ENCODE results near the gene LRRC2.
"Not testable (repeated sequence)": the region's sequence is repeated elsewhere in the genome, so short reads cannot be mapped to it uniquely, and the experiment has no call there.

Gene LRRC2

DNA sequence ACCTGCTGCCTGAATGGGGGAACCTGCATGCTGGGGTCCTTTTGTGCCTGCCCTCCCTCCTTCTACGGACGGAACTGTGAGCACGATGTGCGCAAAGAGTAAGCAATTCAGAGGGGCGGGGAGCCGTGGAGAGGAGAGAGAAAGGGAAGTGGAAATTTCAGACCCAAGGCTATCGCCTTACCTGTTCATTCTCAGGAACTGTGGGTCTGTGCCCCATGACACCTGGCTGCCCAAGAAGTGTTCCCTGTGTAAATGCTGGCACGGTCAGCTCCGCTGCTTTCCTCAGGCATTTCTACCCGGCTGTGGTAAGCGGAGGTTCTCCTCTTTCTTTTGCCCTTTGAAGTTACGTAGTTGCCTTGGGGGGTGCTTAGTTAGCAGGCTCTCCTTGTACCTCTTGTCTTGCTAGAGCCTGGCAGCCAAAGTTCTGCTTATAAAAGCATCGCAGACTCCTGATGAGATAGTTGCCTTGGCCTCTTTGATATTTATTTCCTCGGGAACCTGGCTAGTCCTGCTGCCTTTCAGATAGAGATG is 13.7 kb upstream of the LRRC2 start:
- no peak for TF ChIP-seq CTCF (conservative IDR thresholded peaks at IDR 0.05; ENCODE audit: low read depth, low read length)
- no peak for DNase-seq (ENCODE audit: low read depth)

GRCh38 chr3:46578973-46579755 is 13.1 kb upstream of the LRRC2 start:
- H3K4me3 ChIP-seq (ENCODE audit: low read length): no peak overlapping the region
- TF ChIP-seq CTCF (conservative IDR thresholded peaks at IDR 0.05; ENCODE audit: low read depth, low read length): no peak
- DNase-seq (ENCODE audit: low read depth): no peak

More for the DNA sequence above, 13.7 kb upstream of the LRRC2 start:
- H3K4me3 ChIP-seq (ENCODE audit: low read length): no peak overlapping the region

GRCh38 chr3:46577580-46578249 is 11.6 kb upstream of the LRRC2 start:
- not testable (repeated sequence) for H3K4me3 ChIP-seq (ENCODE audit: low read length); DNase-seq (ENCODE audit: low read depth)

- H3K4me3 ChIP-seq (ENCODE audit: low read length): peak overlapping the region; percentile 15
- DNase-seq (ENCODE audit: low read depth): no peak
- TF ChIP-seq CTCF (conservative IDR thresholded peaks at IDR 0.05; ENCODE audit: low read depth, low read length): no peak
Measured at GRCh38 chr3:46576879-46577278, 10.8 kb upstream of the LRRC2 start.

DNA sequence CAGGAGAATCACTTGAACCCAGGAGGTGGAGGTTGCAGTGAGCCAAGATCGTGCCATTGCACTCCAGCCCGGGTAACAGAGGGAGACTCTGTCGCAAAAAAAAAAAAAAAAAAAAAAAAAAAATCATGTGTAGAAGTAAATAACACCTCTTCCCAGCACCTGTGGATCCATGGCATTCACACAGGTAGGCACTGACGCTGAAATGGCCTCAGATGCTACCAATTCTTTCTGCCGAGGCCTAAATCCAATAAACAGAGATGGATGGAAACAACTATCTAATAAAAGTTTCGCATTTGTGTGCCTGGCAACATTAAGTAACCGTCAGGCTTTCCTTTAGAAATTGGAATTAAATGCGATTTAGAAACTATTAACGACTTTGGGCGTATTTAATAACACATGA is 10.3 kb upstream of the LRRC2 start:
- no peak for TF ChIP-seq CTCF (conservative IDR thresholded peaks at IDR 0.05; ENCODE audit: low read depth, low read length)
- no peak overlapping the region for H3K4me3 ChIP-seq (ENCODE audit: low read length)
- no peak for DNase-seq (ENCODE audit: low read depth)

- no peak overlapping the region for H3K4me3 ChIP-seq (ENCODE audit: low read length)
- no peak for DNase-seq (ENCODE audit: low read depth)
Measured at GRCh38 chr3:46575577-46576222, 9.6 kb upstream of the LRRC2 start.

More at GRCh38 chr3:46575577-46576222, 9.6 kb upstream of the LRRC2 start:
- TF ChIP-seq CTCF (conservative IDR thresholded peaks at IDR 0.05; ENCODE audit: low read depth, low read length): no peak
